Fibroblast of lung (primary cell): Measurements from ENCODE around the gene CYB5RL.

Experiments
- EZH2 ChIP-seq: IDR thresholded peaks from 2 replicates; pipeline ENCODE4 v1.5.1; 2012; ENCODE audit warnings: low read length, control low read depth, mild to moderate bottlenecking; ENCODE audit errors: missing control alignments
- TF ChIP-seq, protein P1 (sequence below), 2 donors: IDR thresholded peaks in 1 of 2; conservative IDR thresholded peaks in 1 of 2; 1 replicate in 1 of 2; 2 replicates in 1 of 2; pipeline ENCODE4 v1.5.1; 2011 to 2012; ENCODE audit warnings: low read length in 2 of 2, control low read depth in 1 of 2, inconsistent platforms in 1 of 2, low read depth in 1 of 2, mild to moderate bottlenecking in 1 of 2

DNA sequence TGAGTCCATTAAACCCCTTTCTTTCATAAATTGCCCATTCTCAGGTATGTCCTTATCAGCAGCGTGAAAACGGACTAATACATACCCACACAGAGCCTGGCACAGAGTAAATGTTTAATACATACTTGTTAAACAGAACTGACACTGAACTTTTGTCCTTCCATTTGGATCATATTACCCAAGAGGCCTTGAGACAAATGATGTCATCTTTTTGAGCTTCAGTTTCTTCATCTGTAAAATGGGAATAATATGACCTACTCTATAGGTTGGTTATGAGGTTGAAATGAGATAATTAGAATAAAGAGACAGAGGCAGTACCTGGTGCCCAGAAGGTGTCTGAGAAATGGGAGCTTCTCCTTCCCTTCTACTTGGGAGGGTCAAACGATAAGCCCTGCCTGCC lies 13.8 kb downstream of the CYB5RL start:
- TF ChIP-seq EZH2, result no peak
- TF ChIP-seq, protein P1, sequence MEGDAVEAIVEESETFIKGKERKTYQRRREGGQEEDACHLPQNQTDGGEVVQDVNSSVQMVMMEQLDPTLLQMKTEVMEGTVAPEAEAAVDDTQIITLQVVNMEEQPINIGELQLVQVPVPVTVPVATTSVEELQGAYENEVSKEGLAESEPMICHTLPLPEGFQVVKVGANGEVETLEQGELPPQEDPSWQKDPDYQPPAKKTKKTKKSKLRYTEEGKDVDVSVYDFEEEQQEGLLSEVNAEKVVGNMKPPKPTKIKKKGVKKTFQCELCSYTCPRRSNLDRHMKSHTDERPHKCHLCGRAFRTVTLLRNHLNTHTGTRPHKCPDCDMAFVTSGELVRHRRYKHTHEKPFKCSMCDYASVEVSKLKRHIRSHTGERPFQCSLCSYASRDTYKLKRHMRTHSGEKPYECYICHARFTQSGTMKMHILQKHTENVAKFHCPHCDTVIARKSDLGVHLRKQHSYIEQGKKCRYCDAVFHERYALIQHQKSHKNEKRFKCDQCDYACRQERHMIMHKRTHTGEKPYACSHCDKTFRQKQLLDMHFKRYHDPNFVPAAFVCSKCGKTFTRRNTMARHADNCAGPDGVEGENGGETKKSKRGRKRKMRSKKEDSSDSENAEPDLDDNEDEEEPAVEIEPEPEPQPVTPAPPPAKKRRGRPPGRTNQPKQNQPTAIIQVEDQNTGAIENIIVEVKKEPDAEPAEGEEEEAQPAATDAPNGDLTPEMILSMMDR (conservative IDR thresholded peaks at IDR 0.05 in 1 of 2, IDR thresholded peaks at IDR 0.05 in 1 of 2; ENCODE audit: low read depth in 1 of 2, low read length in 2 of 2), result no peak
